ENCODE data around the gene SLC12A1.

- TF ChIP-seq POLR2A (IDR thresholded peaks at IDR 0.05; ENCODE audit: low read length) (no peak), GATA1 (IDR thresholded peaks at IDR 0.05; ENCODE audit: low read depth, low read length) (no peak)
Measured at GRCh38 chr15:48185529-48185928, 20.6 kb upstream of the SLC12A1 start.

Data from erythroblast (primary cell).